Measurements from ENCODE around the gene FLAD1.

The FLAD1 gene

GRCh38 chr1:155037043-155037442 is 53.9 kb downstream of the FLAD1 start:
- peaks cover 9% of the 10 kb centered on the region for H3K36me3 Mint-ChIP-seq (ENCODE audit: insufficient read depth)
- H3K27me3 Mint-ChIP-seq, result peaks cover 33 to 34% of the 10 kb centered on the region in 2 donors
- H3K4me1 Mint-ChIP-seq (ENCODE audit: low read depth in 2 of 2), result peaks cover 0 to 3% of the 10 kb centered on the region in 2 donors
- H3K27ac Mint-ChIP-seq, result no peak overlapping the region
- ATAC-seq (replicated peaks) (no peak), DNase-seq (no peak)
- H3K9me3 Mint-ChIP-seq, result no peaks in the 10 kb centered on the region
- H3K4me3 Mint-ChIP-seq, result no peak overlapping the region

GRCh38 chr1:155037851-155038441 is 54.8 kb downstream of the FLAD1 start:
- Mint-ChIP-seq H3K4me1 (ENCODE audit: low read depth in 2 of 2) (peaks cover 0 to 3% of the 10 kb centered on the region in 2 donors), H3K27me3 (peaks cover 33 to 39% of the 10 kb centered on the region in 2 donors), H3K4me3 (no peak overlapping the region), H3K9me3 (no peaks in the 10 kb centered on the region), H3K27ac (no peak overlapping the region), H3K36me3 (ENCODE audit: insufficient read depth) (peaks cover 9% of the 10 kb centered on the region)
- no peak for DNase-seq
- no peak for ATAC-seq (replicated peaks)

- Mint-ChIP-seq H3K4me1 (ENCODE audit: low read depth in 2 of 2) (peaks cover 0 to 3% of the 10 kb centered on the region in 2 donors), H3K9me3 (no peaks in the 10 kb centered on the region), H3K4me3 (no peak overlapping the region), H3K27me3 (peaks cover 32 to 39% of the 10 kb centered on the region in 2 donors), H3K36me3 (ENCODE audit: insufficient read depth) (peaks cover 9% of the 10 kb centered on the region), H3K27ac (no peak overlapping the region)
- no peak for ATAC-seq (replicated peaks)
- no peak for DNase-seq
These were observed 55.6 kb downstream of the FLAD1 start for GRCh38 chr1:155038602-155039307.

- DNase-seq, result no peak
These were observed 56.1 kb downstream of the FLAD1 start for GRCh38 chr1:155039308-155039669.

GRCh38 chr1:155040358-155041093 is 57.4 kb downstream of the FLAD1 start:
- peaks cover 5% of the 10 kb centered on the region in 2 donors for H3K4me1 Mint-ChIP-seq (ENCODE audit: low read depth in 2 of 2)
- ATAC-seq (replicated peaks) (no peak), DNase-seq (no peak)
- H3K36me3 Mint-ChIP-seq (ENCODE audit: insufficient read depth), result peaks cover 6% of the 10 kb centered on the region
- no peak overlapping the region for H3K27ac Mint-ChIP-seq
- H3K9me3 Mint-ChIP-seq, result no peaks in the 10 kb centered on the region
- peaks cover 23 to 31% of the 10 kb centered on the region in 2 donors for H3K27me3 Mint-ChIP-seq
- H3K4me3 Mint-ChIP-seq, result no peak overlapping the region

More at GRCh38 chr1:155039308-155039669, 56.1 kb downstream of the FLAD1 start:
- Mint-ChIP-seq H3K27me3 (peaks cover 26 to 39% of the 10 kb centered on the region in 2 donors), H3K36me3 (ENCODE audit: insufficient read depth) (peaks cover 6% of the 10 kb centered on the region), H3K27ac (no peak overlapping the region), H3K9me3 (no peaks in the 10 kb centered on the region), H3K4me3 (no peak overlapping the region), H3K4me1 (ENCODE audit: low read depth in 2 of 2) (peaks cover 0 to 3% of the 10 kb centered on the region in 2 donors)
- ATAC-seq (replicated peaks), result no peak
